Adrenal gland (tissue), 12 donors: Measurements from ENCODE around the gene FKBP3. TPM values are rescaled to one million over a fixed set of nuclear protein-coding genes. Genes with fewer than 3 reads are reported as not detected.

Source experiments
- DNase-seq, 7 donors: peaks; one replicate each; pipeline ENCODE4 v3.0.0-alpha.2; 2019 to 2020
- H3K27ac ChIP-seq, 5 donors: fragments of 200-600 bp; sonication (generic) in 4 of 5; 1 replicate in 3 of 5; 2 replicates in 2 of 5; pipeline versions ENCODE4 v1.5.1 to v1.8.0; 2016 to 2020; ENCODE audit warnings: mild to moderate bottlenecking in 1 of 5
- H3K27me3 ChIP-seq: fragments of 200-600 bp; 2 replicates; pipeline ENCODE4 v1.8.0; 2021
- H3K36me3 ChIP-seq, 2 donors: fragments of 200-600 bp; replicated peaks in 1 of 2; 1 replicate in 1 of 2; 2 replicates in 1 of 2; pipeline versions ENCODE4 v1.5.1 to v1.8.0; 2018 to 2022
- H3K4me1 ChIP-seq, 2 donors: fragments of 200-600 bp; replicated peaks in 1 of 2; 1 replicate in 1 of 2; 2 replicates in 1 of 2; pipeline versions ENCODE4 v1.5.1 to v1.8.0; 2018 to 2021
- H3K4me3 ChIP-seq, 4 donors: fragments of 200-600 bp; sonication (generic) in 3 of 4; one replicate each; pipeline ENCODE4 v1.5.1; 2016 to 2018
- H3K9me3 ChIP-seq, 3 donors: fragments of 200-600 bp; sonication (generic) in 1 of 3; replicated peaks in 1 of 3; 1 replicate in 2 of 3; 2 replicates in 1 of 3; pipeline versions ENCODE4 v1.5.1 to v1.8.0; 2016 to 2021
- CTCF ChIP-seq, 6 experiments: fragments of 450-650 bp in 4 of 6; fragments of 200-600 bp in 2 of 6; sonication (generic) in 1 of 6; IDR thresholded peaks; 1 replicate in 5 of 6; 2 replicates in 1 of 6; pipeline versions ENCODE4 v1.5.1 to v1.8.0; 2016 to 2021; ENCODE audit warnings: antibody characterized with exemption in 6 of 6, mild to moderate bottlenecking in 2 of 6, moderate library complexity in 1 of 6
- POLR2A ChIP-seq, 2 donors: fragments of 450-650 bp; IDR thresholded peaks; one replicate each; pipeline ENCODE4 v1.6.1; 2017; ENCODE audit warnings: antibody characterized with exemption in 2 of 2, mild to moderate bottlenecking in 2 of 2, moderate library complexity in 1 of 2
- WGBS, 4 donors: extraction: QIAGEN DNeasy Blood & Tissue Kit in 2 of 4; methylation state at CpG; one replicate each; pipeline versions ENCODE4 v1.1.5 to v1.1.7; 2013 to 2017; 5-methylcytosine and 5-hydroxymethylcytosine counted together
- intact Hi-C, 2 donors: fragments of 100-400 bp; cut with DNase I; formaldehyde crosslinking; loops; one replicate each; pipeline versions ENCODE4 v1.14.1 to v1.15.0; 2022 to 2023
- polyA plus RNA-seq, 3 donors: library from polyadenylated mRNA; stranded (reverse); fragments of 200-250 nt in 2 of 3; fragments of 350-450 nt in 1 of 3; fragmentation: Illumina TruSeq in 1 of 3; extraction: RNeasy Lipid Tissue Mini Kit (QIAGEN cat#74804) in 1 of 3; gene quantifications; one replicate each; pipeline ENCODE4 v1.2.3, GENCODE V29; 2013 to 2014
- total RNA-seq, 9 donors: library from RNA; depleted of rRNA in 4 of 9; stranded (reverse); fragments of >200 nt in 4 of 9; fragments of 120-200 nt in 1 of 9; fragmentation: NEBNext Ultra II Directional in 1 of 9; extraction: Animal tissue kit (Norgen Biotek cat#: 25700) in 1 of 9; gene quantifications; one replicate each; pipeline versions ENCODE4 v1.1.0 to v1.2.4, GENCODE V29; 2013 to 2023
- donor health status: healthy with polysubstance abuse.
- donor health status: Bipolar disorder and iron deficiency.
- donor health status: DM: yes; HTN: yes; CAD: no.
- donor health status: DM: no; HTN: no; CAD: no.
- donor health status: DM: no; HTN: no; CAD: no.
- donor health status: DM: yes; HTN: yes; CAD: no.

Gene FKBP3
- total and polyA plus RNA-seq, 12 donors = 15.7 to 146 (median 48.7) TPM

- H3K9me3 ChIP-seq = no peaks in the 10 kb centered on the region
- no peaks in the 10 kb centered on the region for H3K4me1 ChIP-seq
- no peak overlapping the region for H3K27ac ChIP-seq
- intact Hi-C loops = no loop called here
- 87 to 95% (median 88%) methylated on average over 4 to 6 of the region's 6 CpGs for WGBS, 4 donors
- TF ChIP-seq CTCF (IDR thresholded peaks at IDR 0.05) = no peak
- TF ChIP-seq POLR2A (IDR thresholded peaks at IDR 0.05) = no peak
- no peaks in the 10 kb centered on the region for H3K27me3 ChIP-seq
- H3K4me3 ChIP-seq = no peak overlapping the region
- DNase-seq = no peak
- H3K36me3 ChIP-seq = no peaks in the 10 kb centered on the region
Measured at GRCh38 chr14:45072126-45072525, 62.2 kb downstream of the FKBP3 start.

- H3K27ac ChIP-seq = no peak overlapping the region
- DNase-seq = no peak
- no peaks in the 10 kb centered on the region for H3K27me3 ChIP-seq
- TF ChIP-seq POLR2A (IDR thresholded peaks at IDR 0.05) (no peak), CTCF (IDR thresholded peaks at IDR 0.05) (no peak)
- H3K36me3 ChIP-seq = no peaks in the 10 kb centered on the region
- intact Hi-C loops = no loop called here
- no peaks in the 10 kb centered on the region for H3K9me3 ChIP-seq
- no peak overlapping the region for H3K4me3 ChIP-seq
- 96 to 100% (median 99%) methylated on average over 1 of the region's 1 CpG for WGBS, 4 donors
- peaks cover 4 to 11% of the 10 kb centered on the region in 2 donors for H3K4me1 ChIP-seq
Measured at GRCh38 chr14:45070215-45070614, 64.1 kb downstream of the FKBP3 start.

- Histone ChIP-seq H3K27ac (no peak overlapping the region), H3K4me1 (peaks cover 4 to 11% of the 10 kb centered on the region in 2 donors), H3K4me3 (no peak overlapping the region), H3K27me3 (no peaks in the 10 kb centered on the region), H3K9me3 (no peaks in the 10 kb centered on the region), H3K36me3 (no peaks in the 10 kb centered on the region)
- 82 to 89% (median 86%) methylated on average over 3 of the region's 3 CpGs for WGBS, 4 donors
- intact Hi-C loops = no loop called here
- no peak for DNase-seq
- no peak for TF ChIP-seq CTCF (IDR thresholded peaks at IDR 0.05)
Measured at GRCh38 chr14:45068396-45068795, 65.9 kb downstream of the FKBP3 start.

GRCh38 chr14:45066667-45067066, 67.6 kb downstream of the FKBP3 start:
- DNase-seq = no peak
- no peak overlapping the region for H3K27ac ChIP-seq
- 92 to 97% (median 96%) methylated on average over 3 of the region's 3 CpGs for WGBS, 4 donors
- no peaks in the 10 kb centered on the region for H3K9me3 ChIP-seq
- TF ChIP-seq POLR2A (IDR thresholded peaks at IDR 0.05) (no peak), CTCF (IDR thresholded peaks at IDR 0.05) (no peak)
- no peaks in the 10 kb centered on the region for H3K27me3 ChIP-seq
- H3K4me3 ChIP-seq = no peak overlapping the region
- intact Hi-C loops = no loop called here
- no peaks in the 10 kb centered on the region for H3K36me3 ChIP-seq
- H3K4me1 ChIP-seq = peaks cover 4 to 11% of the 10 kb centered on the region in 2 donors
